ENCODE results near the gene ACTN1.

DNA sequence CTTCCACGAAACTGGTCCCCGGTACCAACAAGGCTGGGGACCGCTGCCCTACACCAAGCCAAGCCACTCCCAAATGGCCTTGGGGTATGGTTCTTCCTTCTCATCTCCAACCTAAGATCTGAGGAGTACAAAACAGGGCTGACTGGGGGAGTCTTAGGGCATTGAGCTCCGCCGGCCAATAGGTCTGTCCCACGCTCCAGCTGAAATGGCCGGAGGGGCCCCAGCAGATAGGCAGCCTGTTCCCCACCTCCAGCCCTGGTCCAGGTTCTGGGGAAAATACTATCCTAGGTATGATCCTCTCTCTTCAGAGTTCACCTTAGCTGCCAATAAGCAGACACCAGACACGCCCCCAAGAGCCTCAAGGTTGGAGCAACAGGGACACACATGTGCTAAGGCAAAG is 90.2 kb downstream of the ACTN1 start:
- TF ChIP-seq CTCF (conservative IDR thresholded peaks at IDR 0.05; ENCODE audit: low read depth, low read length) (no peak), EZH2 (IDR thresholded peaks at IDR 0.05; ENCODE audit: borderline replicate concordance, low read depth, low read length, poor library complexity, severe bottlenecking) (no peak)
